SK-N-SH (cell line): ENCODE results near the gene NR2F1-AS1. TPM values are rescaled to one million over a fixed set of nuclear protein-coding genes. Genes with fewer than 3 reads are reported as not detected.

Experiments
- CTCF ChIA-PET: fragments of 300-600, 350-600 bp; formaldehyde crosslinking; extraction: SDS; loops from one replicate; lab custom pipeline; 2021; lab: Yijun Ruan, JAX
- POLR2A ChIA-PET: fragments of 350-600 bp; sonication (Branson Sonifier 250); formaldehyde crosslinking; extraction: SDS; loops from one replicate; lab custom pipeline; 2020; ENCODE audit warnings: antibody characterized with exemption, inconsistent platforms; lab: Yijun Ruan, JAX
- DNase-seq: peaks from one replicate; pipeline ENCODE4 v3.0.0; 2012
- H2AFZ ChIP-seq: fragments of 200-600 bp; sonication (generic); 2 replicates; pipeline ENCODE4 v1.8.1; 2016; ENCODE audit warnings: antibody characterized with exemption, mild to moderate bottlenecking, low read depth
- H3F3A ChIP-seq: fragments of 200-600 bp; sonication (generic); replicated peaks from 2 replicates; pipeline ENCODE3; 2016; ENCODE audit warnings: antibody characterized with exemption, mild to moderate bottlenecking; ENCODE audit not compliant: insufficient read depth
- H3K27ac ChIP-seq, 2 experiments: fragments of 200-500 bp in 1 of 2; fragments of 200-600 bp in 1 of 2; sonication (Bioruptor generic) in 1 of 2; sonication (generic), shearing (Covaris generic) in 1 of 2; 2 replicates each; pipeline versions ENCODE4 v1.5.1 to v1.6.1; 2014 to 2016; ENCODE audit warnings: low read depth in 2 of 2, inconsistent platforms in 1 of 2, low read length in 1 of 2, mild to moderate bottlenecking in 1 of 2, mixed read lengths in 1 of 2
- H3K27me3 ChIP-seq: fragments of 200-600 bp; sonication (generic), shearing (Covaris generic); 2 replicates; pipeline ENCODE4 v1.6.1; 2016; ENCODE audit warnings: mixed run types; ENCODE audit not compliant: insufficient read depth
- H3K36me3 ChIP-seq, 2 experiments: fragments of 200-500 bp in 1 of 2; fragments of 200-600 bp in 1 of 2; sonication (Bioruptor generic) in 1 of 2; sonication (generic) in 1 of 2; replicated peaks in 1 of 2; 2 replicates each; pipeline versions ENCODE3 to v1.5.1; 2014 to 2016; ENCODE audit warnings: low read length in 1 of 2, mild to moderate bottlenecking in 1 of 2; ENCODE audit not compliant: insufficient read depth in 2 of 2, control insufficient read depth in 1 of 2
- H3K4me1 ChIP-seq, 2 experiments: fragments of 200-500 bp in 1 of 2; fragments of 200-600 bp in 1 of 2; sonication (Bioruptor generic) in 1 of 2; sonication (generic), shearing (Covaris generic) in 1 of 2; 2 replicates each; pipeline versions ENCODE4 v1.5.1 to v1.6.1; 2014 to 2016; ENCODE audit warnings: low read depth in 1 of 2, low read length in 1 of 2, mixed run types in 1 of 2; ENCODE audit not compliant: insufficient read depth in 2 of 2, control insufficient read depth in 1 of 2
- H3K4me2 ChIP-seq: fragments of 200-600 bp; sonication (generic), shearing (Covaris generic); 2 replicates; pipeline ENCODE4 v1.6.1; 2017; ENCODE audit warnings: mixed run types
- H3K4me3 ChIP-seq, 2 experiments: fragments of 200-500 bp in 1 of 2; fragments of 200-600 bp in 1 of 2; sonication (Bioruptor generic) in 1 of 2; sonication (generic), shearing (Covaris generic) in 1 of 2; 2 replicates each; pipeline versions ENCODE4 v1.5.1 to v1.8.1; 2014 to 2016; ENCODE audit warnings: low read depth in 2 of 2, inconsistent platforms in 1 of 2, low read length in 1 of 2, mild to moderate bottlenecking in 1 of 2, mixed read lengths in 1 of 2, moderate library complexity in 1 of 2
- H3K79me2 ChIP-seq: fragments of 200-600 bp; sonication (generic); 2 replicates; pipeline ENCODE4 v1.8.1; 2017; ENCODE audit warnings: mild to moderate bottlenecking; ENCODE audit not compliant: insufficient read depth
- H3K9ac ChIP-seq: fragments of 200-600 bp; sonication (generic); 2 replicates; pipeline ENCODE4 v1.6.1; 2017; ENCODE audit warnings: mixed run types
- H3K9me2 ChIP-seq: fragments of 200-600 bp; sonication (generic); 2 replicates; pipeline ENCODE4 v1.6.1; 2017; ENCODE audit warnings: mixed run types
- H3K9me3 ChIP-seq: fragments of 200-600 bp; sonication (generic); 2 replicates; pipeline ENCODE4 v1.6.1; 2017; ENCODE audit warnings: mixed run types, mild to moderate bottlenecking, moderate library complexity
- H4K20me1 ChIP-seq: fragments of 200-600 bp; sonication (generic); 2 replicates; pipeline ENCODE4 v1.6.1; 2017; ENCODE audit warnings: mild to moderate bottlenecking, mixed run types; ENCODE audit not compliant: insufficient read depth
- CHD2 ChIP-seq: fragments of 150-350 bp; IDR thresholded peaks from 2 replicates; pipeline ENCODE4 v1.6.1; 2018; ENCODE audit warnings: low read length; ENCODE audit not compliant: partially characterized antibody
- CTCF ChIP-seq: fragments of 200-600 bp; sonication (generic); IDR thresholded peaks from 2 replicates; pipeline ENCODE4 v1.6.1; 2017; ENCODE audit warnings: antibody characterized with exemption, mild to moderate bottlenecking, moderate library complexity
- ELF1 ChIP-seq: IDR thresholded peaks from 2 replicates; pipeline ENCODE4 v1.4.0; 2012
- FOSL2 ChIP-seq: IDR thresholded peaks from 2 replicates; pipeline ENCODE4 v1.4.0; 2012; ENCODE audit warnings: low read depth, mild to moderate bottlenecking, moderate library complexity, borderline replicate concordance
- GATA2 ChIP-seq: sonication (generic); formaldehyde crosslinking; IDR thresholded peaks from 2 replicates; pipeline ENCODE4 v1.5.0; 2020; ENCODE audit warnings: mild to moderate bottlenecking, missing genetic modification reagents
- IRF3 ChIP-seq: fragments of 150-350 bp; IDR thresholded peaks from 2 replicates; pipeline ENCODE4 v1.6.1; 2016; ENCODE audit warnings: mild to moderate bottlenecking, low read depth, low read length
- JUND ChIP-seq: IDR thresholded peaks from 2 replicates; pipeline ENCODE4 v1.4.0; 2012
- MAX ChIP-seq: IDR thresholded peaks from 2 replicates; pipeline ENCODE4 v1.4.0; 2012; ENCODE audit warnings: low read depth
- MEF2A ChIP-seq: IDR thresholded peaks from 2 replicates; pipeline ENCODE4 v1.4.0; 2012; ENCODE audit warnings: low read depth, borderline replicate concordance
- MXI1 ChIP-seq: IDR thresholded peaks from 2 replicates; pipeline ENCODE4 v1.6.1; 2012; ENCODE audit warnings: mild to moderate bottlenecking, low read depth, low read length, improper control_type of control experiment
- NFIC ChIP-seq: IDR thresholded peaks from 2 replicates; pipeline ENCODE4 v1.4.0; 2012; ENCODE audit warnings: borderline replicate concordance
- NRF1 ChIP-seq: IDR thresholded peaks from 2 replicates; pipeline ENCODE4 v1.6.1; 2012; ENCODE audit warnings: low read depth, mild to moderate bottlenecking, low read length
- PBX3 ChIP-seq: IDR thresholded peaks from 2 replicates; pipeline ENCODE4; 2012
- POLR2AphosphoS5 ChIP-seq: IDR thresholded peaks from 2 replicates; pipeline ENCODE4 v1.6.1; 2012; ENCODE audit warnings: low read depth, low read length
- RAD21 ChIP-seq: IDR thresholded peaks from 2 replicates; pipeline ENCODE4 v1.6.1; 2012; ENCODE audit warnings: mild to moderate bottlenecking, low read length
- RCOR1 ChIP-seq: fragments of 150-350 bp; IDR thresholded peaks from 2 replicates; pipeline ENCODE4 v1.6.1; 2017; ENCODE audit warnings: antibody characterized with exemption, low read length
- RXRA ChIP-seq: IDR thresholded peaks from 2 replicates; pipeline ENCODE4 v1.4.0; 2012; ENCODE audit warnings: low read depth, mild to moderate bottlenecking, borderline replicate concordance
- SIN3A ChIP-seq: IDR thresholded peaks from 2 replicates; pipeline ENCODE4 v1.6.1; 2012; ENCODE audit warnings: low read depth, mild to moderate bottlenecking, low read length, moderate library complexity, borderline replicate concordance
- TAF1 ChIP-seq: IDR thresholded peaks from 2 replicates; pipeline ENCODE4 v1.6.1; 2012; ENCODE audit warnings: low read depth, mild to moderate bottlenecking, low read length, moderate library complexity, borderline replicate concordance
- TCF12 ChIP-seq: IDR thresholded peaks from 2 replicates; pipeline ENCODE4 v1.4.0; 2012
- TEAD4 ChIP-seq: IDR thresholded peaks from 2 replicates; pipeline ENCODE4 v1.4.0; 2012; ENCODE audit warnings: mild to moderate bottlenecking, borderline replicate concordance; ENCODE audit not compliant: insufficient read depth
- USF1 ChIP-seq: IDR thresholded peaks from 2 replicates; pipeline ENCODE4 v1.4.0; 2012; ENCODE audit warnings: low read depth, borderline replicate concordance
- USF2 ChIP-seq: fragments of 150-350 bp; IDR thresholded peaks from 2 replicates; pipeline ENCODE4 v1.6.1; 2017; ENCODE audit warnings: antibody characterized with exemption, low read length, low read depth, borderline replicate concordance
- WGBS: methylation state at CpG from one replicate; pipeline ENCODE4 v1.1.6; 2017; ENCODE audit warnings: low lambda C conversion rate; 5-methylcytosine and 5-hydroxymethylcytosine counted together
- polyA plus RNA-seq, 3 experiments: library from polyadenylated mRNA; depleted of rRNA; stranded (reverse); fragments of >200 nt; gene quantifications; 2 replicates each; pipeline ENCODE4 v1.2.3, GENCODE V29; 2012

The NR2F1-AS1 gene
- polyA plus RNA-seq, 1 of the 3 experiments (the other 2 are of a cell fraction): 7.4 TPM

- H3K4me1 ChIP-seq: no peaks in the 10 kb centered on the region; a peak in 1 of 4 replicates
- H3K27ac ChIP-seq: no peak overlapping the region
- no peaks in the 10 kb centered on the region for H3K79me2 ChIP-seq
- TF ChIP-seq MAX (no peak), RCOR1 (no peak), CTCF (no peak), GATA2 (CRISPR knock-in tag) (no peak), RAD21 (no peak), MXI1 (no peak), TAF1 (no peak), TCF12 (no peak), JUND (no peak), USF2 (no peak), TEAD4 (no peak), RXRA (no peak), NRF1 (no peak), USF1 (no peak)
- H4K20me1 ChIP-seq: no peaks in the 10 kb centered on the region
- peaks cover 2 to 13% of the 10 kb centered on the region in 2 experiments for H3K36me3 ChIP-seq
- H3K9me2 ChIP-seq: no peaks in the 10 kb centered on the region
- no peaks in the 10 kb centered on the region for H3K27me3 ChIP-seq
- no peak overlapping the region for H3K4me3 ChIP-seq
- H3F3A ChIP-seq: no peaks in the 10 kb centered on the region
- no peak overlapping the region for H3K4me2 ChIP-seq
- ChIA-PET CTCF (no interaction called here), POLR2A (no interaction called here)
- H3K9me3 ChIP-seq: no peaks in the 10 kb centered on the region
- no peak for DNase-seq
- H2AFZ ChIP-seq: no peak overlapping the region
- no peak overlapping the region for H3K9ac ChIP-seq
Measured at GRCh38 chr5:93436083-93436482, 144.9 kb downstream of the NR2F1-AS1 start.

- WGBS: 90% methylated on average over 1 of the region's 1 CpG
- no peak for TF ChIP-seq NFIC
- TF ChIP-seq USF1: no peak
- no peak for TF ChIP-seq POLR2AphosphoS5
- TF ChIP-seq PBX3: no peak
- no peak for TF ChIP-seq FOSL2
- no peak for TF ChIP-seq MEF2A
- no peak for TF ChIP-seq SIN3A
- TF ChIP-seq RXRA: no peak
- TF ChIP-seq GATA2 (CRISPR knock-in tag): no peak
- no peak for TF ChIP-seq IRF3
- no peak for TF ChIP-seq CHD2
- TF ChIP-seq ELF1: no peak
- no peak for TF ChIP-seq JUND
- no peak for TF ChIP-seq TAF1
Measured at GRCh38 chr5:93433422-93433821, 147.6 kb downstream of the NR2F1-AS1 start.

More at GRCh38 chr5:93433422-93433821, 147.6 kb downstream of the NR2F1-AS1 start:
- Histone ChIP-seq H4K20me1 (no peaks in the 10 kb centered on the region), H3K9me2 (no peaks in the 10 kb centered on the region), H3K27ac (no peak overlapping the region), H3K36me3 (peaks cover 2 to 10% of the 10 kb centered on the region in 2 experiments), H3K9ac (no peak overlapping the region), H3K4me1 (peaks cover 0 to 7% of the 10 kb centered on the region in 2 experiments; a peak in 1 of 4 replicates), H3K79me2 (no peaks in the 10 kb centered on the region), H3F3A (peaks cover 12% of the 10 kb centered on the region), H2AFZ (no peak overlapping the region), H3K9me3 (no peaks in the 10 kb centered on the region), H3K27me3 (no peaks in the 10 kb centered on the region), H3K4me2 (no peak overlapping the region), H3K4me3 (no peak overlapping the region)
- ChIA-PET POLR2A (no interaction called here), CTCF (no interaction called here)
- no peak for DNase-seq
